GM18507 (cell line): Measurements from ENCODE around the gene SNPH.
"Not testable (repeated sequence)": the region's sequence is repeated elsewhere in the genome, so short reads cannot be mapped to it uniquely, and the experiment has no call there.

Experiments used
- DNase-seq: peaks from one replicate; pipeline ENCODE4 v3.0.0; 2011; ENCODE audit warnings: low read depth; ENCODE audit not compliant: insufficient read length; ENCODE audit errors: extremely low spot score
- FAIRE-seq: peaks from 2 replicates; lab custom pipeline; 2011; peaks lifted over from hg19 to GRCh38; lab: Jason Lieb, UNC

The SNPH gene

GRCh38 chr20:1266167-1266973, at the start of gene SNPH:
Gene SNPH (plus strand): TSS chr20:1266294. CDS start chr20:1296240, 29,946 bp downstream.
- FAIRE-seq (peak; percentile 38), DNase-seq (peak; percentile 29)

GRCh38 chr20:1216527-1217427, 49.3 kb upstream of the SNPH start:
- DNase-seq, FAIRE-seq: not testable (repeated sequence)

DNA sequence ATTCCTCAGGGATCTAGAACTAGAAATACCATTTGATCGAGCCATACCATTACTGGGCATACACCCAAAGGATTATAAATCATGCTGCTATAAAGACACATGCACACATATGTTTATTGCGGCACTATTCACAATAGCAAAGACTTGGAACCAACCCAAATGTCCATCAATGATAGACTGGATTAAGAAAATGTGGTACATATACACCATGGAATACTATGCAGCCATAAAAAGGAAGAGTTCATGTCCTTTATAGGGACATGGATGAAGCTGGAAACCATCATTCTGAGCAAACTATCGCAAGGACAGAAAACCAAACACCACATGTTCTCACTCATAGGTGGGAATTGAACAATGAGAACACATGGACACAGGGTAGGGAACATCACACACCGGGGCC, 43.3 kb upstream of the SNPH start:
- DNase-seq, FAIRE-seq: not testable (repeated sequence)

DNA sequence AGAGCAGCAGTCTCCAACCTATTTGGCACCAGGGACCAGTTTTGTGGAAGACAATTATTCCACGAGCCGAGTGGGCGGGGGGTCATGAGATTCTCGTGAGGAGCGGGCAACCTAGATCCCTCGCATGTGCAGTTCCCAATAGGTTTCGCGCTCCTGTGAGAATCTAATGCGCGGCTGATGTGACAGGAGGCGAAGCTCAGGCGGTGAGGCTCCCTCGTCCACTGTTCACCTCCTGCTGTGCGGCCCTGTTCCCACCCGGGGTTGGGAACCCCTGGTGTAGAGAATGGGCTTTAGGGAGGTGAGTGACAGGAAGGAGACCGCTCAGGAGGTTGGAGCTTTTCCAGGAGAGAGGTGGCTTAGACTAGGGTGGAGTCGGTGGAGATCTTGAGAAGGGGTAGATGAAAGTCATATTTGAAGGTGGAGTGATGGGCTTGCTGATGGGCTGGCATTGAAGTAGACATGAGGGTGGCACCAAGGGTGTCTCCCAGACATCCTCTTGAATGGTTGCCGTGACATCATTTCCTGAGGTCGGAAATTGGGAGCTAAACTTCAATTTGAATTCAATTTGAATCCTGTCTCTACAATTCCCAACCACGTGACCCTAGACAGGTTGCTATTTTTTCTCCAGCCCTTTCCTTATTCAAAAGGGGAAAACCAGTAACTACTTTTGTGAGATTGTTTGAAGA, 41.7 kb upstream of the SNPH start:
- DNase-seq (no peak), FAIRE-seq (no peak)

DNA sequence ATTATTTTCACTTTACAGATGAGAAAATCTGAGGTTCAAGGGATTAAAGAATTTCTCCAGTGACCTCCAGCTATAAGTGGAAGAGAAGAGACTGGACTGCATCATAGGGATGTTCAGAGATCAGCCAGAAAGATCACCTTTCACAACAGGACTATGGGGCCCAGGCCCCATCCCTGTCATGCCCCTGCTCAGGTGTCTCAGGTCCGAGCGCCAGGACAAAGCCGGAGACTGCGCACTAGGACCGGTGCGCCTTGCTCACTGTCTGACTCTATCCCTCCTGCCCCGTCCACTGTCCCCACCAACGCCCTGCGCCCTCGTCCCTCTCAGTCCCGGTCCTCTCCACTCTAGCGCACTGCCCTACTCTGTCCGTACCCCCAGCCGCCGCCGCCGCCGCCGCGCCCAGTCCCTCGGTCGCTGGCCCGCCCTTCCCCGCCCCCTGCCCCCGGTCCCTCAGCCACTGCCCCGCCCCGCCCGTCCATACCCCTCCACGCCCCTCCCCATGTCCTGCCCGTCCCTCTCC, 40.8 kb upstream of the SNPH start:
- no peak for FAIRE-seq

GRCh38 chr20:1225783-1226654, 40.1 kb upstream of the SNPH start, which contains the start of gene RAD21L1:
Gene RAD21L1 (plus strand): TSS chr20:1226044. CDS start chr20:1228454, 2,410 bp downstream.
- no peak for FAIRE-seq
- DNase-seq: peak; percentile 75

More for the DNA sequence above, 40.8 kb upstream of the SNPH start:
- no peak for DNase-seq

DNA sequence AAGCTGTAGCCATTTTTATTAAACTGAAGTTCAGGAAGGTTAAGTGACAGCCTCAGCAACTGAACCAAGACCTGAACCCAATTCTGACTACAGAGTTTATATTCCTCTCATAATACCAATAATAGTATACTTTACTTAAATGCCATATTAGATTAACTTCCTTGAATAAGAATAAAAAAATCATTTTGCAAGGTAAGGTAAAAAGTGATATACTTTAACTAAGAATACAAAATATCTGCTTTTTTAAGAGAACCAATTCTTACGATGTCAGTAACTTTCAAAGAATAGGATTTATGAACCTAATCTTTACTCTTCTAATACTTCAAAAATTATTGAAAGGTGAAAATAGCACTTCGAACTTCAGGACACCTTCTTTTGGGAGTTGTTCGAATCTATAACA, 36.6 kb upstream of the SNPH start:
- FAIRE-seq: no peak

DNA sequence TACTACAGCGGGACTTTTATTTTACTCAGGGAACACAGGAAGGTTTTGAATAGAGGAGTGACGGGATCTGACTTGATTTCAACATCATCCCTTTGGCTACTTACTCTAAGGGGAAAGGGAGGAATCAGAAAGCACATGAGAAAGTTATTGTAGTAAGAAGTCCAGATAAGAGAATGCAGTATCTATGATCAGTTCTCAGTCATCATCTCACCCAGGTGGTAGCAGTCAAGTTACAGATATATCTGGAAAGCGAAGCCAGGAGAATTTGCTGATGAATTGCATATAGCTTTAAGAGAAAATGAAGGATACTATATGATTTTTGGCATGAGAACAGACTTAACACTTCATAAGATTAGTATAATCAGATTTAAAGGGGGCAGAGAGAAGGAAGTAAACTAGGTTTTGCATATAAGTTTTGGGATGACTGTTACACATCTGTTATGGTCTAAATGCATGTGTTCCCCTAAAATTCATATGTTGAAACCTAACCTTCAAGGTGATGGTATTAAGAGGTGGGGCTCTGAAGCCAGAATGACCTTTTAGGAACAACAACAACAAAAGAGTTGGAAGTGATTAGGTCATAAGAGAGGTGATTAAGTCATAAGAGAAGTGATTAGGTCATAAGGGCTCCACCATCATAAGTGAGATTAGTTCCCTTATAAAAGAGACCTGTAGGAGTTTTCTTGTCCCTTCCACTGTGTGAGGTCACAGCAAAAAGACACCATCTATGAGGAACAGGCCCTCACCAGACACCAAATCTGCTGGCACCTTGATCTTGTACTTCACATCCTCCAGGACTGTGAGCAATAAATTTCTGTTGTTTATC, 33.6 kb upstream of the SNPH start:
- FAIRE-seq: peak; percentile 36
- no peak for DNase-seq

More for the DNA sequence above, 36.6 kb upstream of the SNPH start:
- DNase-seq: no peak

DNA sequence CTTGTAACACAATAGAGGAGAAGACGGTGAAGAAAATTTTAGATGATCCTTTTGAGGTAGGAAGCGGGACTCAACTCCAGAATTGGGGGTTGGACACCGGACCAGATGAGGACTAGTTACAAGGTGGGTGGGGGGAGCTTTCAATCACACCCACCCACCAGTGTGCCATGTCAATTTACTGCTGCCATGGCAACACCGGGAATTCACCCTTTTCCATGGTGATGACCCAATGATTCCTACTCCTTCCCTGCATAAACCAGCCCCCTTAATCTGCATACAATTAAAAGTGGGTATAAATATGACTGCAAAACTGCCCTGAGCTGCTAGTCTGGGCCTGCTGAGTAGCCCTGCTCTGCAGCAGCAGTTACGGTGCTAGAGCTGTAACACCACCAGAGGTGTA, 25.5 kb upstream of the SNPH start:
- no peak for FAIRE-seq

DNA sequence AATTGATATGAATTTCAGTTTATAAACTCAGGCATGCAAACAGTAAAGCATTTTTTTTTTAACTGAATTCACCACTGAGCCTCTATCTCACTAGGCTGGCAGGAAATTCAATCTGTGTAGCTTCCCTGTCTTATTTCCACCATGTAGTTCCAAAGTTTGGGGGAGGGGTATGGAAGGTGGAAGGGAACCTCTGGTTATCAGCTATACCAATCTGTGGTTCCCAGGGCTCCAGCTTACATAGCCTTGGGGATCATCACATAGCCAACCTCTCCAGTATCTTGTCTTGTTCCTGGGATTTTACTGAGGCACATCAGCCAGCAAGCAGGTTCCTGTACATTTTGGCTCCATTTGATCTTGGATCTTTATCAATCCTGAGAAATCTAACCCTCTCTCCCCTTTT, 24.6 kb upstream of the SNPH start:
- FAIRE-seq (no peak), DNase-seq (no peak)

More for the DNA sequence above, 25.5 kb upstream of the SNPH start:
- no peak for DNase-seq

GRCh38 chr20:1242099-1242498, 24.0 kb upstream of the SNPH start:
- no peak for FAIRE-seq

DNA sequence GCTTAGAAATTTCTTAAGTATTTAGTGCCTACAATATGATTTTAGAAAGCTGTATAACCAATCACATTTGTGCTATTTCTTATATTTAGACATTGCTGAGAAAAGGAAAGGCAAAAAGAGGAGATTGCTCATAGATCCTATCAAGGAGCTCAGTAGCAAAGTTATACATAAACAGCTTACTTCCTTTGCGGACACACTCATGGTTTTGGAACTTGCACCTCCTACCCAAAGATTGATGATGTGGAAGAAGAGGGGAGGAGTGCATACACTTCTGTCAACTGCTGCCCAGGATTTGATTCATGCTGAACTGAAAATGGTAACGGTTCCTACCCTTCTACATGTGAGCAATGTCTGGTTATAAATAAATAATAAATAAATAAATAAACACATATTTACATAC, 23.6 kb upstream of the SNPH start:
- no peak for DNase-seq
- FAIRE-seq: peak; percentile 89

More at GRCh38 chr20:1242099-1242498, 24.0 kb upstream of the SNPH start:
- DNase-seq: no peak

DNA sequence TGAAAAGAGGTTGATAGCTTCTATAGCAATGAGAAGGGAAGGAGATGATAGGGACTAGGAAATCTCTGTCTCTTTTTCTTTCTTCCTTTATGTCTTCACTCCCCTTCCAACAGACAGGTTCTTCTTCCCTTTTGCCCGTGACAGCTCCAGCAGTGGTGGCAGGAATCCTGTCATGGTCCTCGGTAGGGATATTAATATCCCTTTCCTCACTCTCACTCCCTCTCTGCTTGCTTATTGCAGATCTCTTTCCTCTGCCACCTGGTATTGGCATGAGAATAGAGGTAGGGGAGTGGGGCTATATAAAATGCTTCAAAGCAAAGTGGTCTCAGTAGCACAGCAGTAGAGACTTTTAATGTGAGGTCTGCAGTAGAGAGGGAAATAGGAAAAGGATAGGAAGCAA, 20.5 kb upstream of the SNPH start:
- FAIRE-seq (no peak), DNase-seq (no peak)

DNA sequence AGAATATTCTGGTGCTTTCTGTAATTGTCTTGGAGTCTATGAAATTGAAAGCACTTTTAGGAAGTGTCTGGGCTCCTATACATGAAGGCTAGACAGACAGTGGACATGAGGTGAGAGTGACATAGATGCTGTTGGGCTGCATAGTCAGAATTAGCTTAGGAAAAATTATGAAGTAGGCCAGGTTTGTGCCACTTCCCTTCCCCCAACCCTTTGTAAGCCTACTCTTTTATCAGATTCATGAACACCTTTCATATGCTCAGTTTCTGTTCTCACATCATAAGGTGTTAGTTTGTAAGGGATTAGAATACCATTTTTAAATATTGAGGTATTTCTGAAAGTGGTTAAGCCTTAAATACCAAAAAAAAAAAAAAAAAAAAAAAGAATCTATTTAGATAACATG, 18.4 kb upstream of the SNPH start:
- no peak for FAIRE-seq

DNA sequence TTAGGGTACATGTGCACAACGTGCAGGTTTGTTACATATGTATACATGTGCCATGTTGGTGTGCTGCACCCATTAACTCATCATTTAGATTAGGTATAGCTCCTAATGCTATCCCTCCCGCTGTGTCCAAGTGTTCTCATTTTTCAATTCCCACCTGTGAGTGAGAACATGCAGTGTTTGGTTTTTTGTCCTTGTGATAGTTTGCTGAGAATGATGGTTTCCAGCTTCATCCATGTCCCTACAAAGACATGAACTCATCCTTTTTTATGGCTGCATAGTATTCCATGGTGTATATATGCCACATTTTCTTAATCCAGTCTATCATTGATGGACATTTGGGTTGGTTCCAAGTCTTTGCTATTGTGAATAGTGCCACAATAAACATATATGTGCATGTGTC, 15.8 kb upstream of the SNPH start:
- not testable (repeated sequence) for FAIRE-seq, DNase-seq

More for the DNA sequence above, 18.4 kb upstream of the SNPH start:
- no peak for DNase-seq

DNA sequence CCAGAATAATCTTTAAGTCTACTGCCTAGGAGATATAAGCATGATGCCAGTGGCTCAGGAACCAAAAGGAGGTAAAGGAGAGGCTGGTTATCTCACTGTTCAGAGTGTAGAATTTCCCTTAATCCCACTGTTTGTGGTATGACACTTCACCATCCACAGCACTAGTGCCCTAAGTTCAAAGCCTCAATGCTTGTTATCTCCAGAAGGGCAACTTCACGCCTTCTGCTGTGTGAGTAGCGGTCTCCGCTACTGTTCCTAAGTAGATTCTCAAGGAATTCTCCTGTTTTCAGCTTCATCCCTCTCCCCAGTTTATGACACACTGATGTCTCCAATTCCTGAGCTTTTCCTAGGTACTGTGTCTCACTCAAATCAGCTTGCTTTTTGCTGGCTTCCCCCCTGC, 13.7 kb upstream of the SNPH start:
- DNase-seq: no peak
- no peak for FAIRE-seq

DNA sequence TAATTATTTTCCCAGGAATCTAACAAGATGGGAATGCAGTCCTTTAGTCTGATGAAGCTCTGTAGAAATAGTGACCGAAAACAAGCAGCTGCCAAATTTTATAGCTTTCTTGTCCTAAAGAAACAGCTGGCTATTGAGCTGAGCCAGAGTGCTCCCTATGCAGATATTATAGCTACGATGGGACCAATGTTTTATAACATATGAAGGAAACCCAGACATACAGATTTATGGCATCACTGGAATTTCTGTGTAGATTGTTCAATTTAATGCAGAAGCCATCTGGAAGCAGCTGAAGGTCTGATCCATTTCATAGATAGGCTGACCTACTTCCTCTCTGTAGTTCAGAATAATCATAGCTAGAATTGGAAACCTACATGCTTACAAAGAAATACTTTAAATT, 11.8 kb upstream of the SNPH start:
- DNase-seq: no peak
- FAIRE-seq: no peak

DNA sequence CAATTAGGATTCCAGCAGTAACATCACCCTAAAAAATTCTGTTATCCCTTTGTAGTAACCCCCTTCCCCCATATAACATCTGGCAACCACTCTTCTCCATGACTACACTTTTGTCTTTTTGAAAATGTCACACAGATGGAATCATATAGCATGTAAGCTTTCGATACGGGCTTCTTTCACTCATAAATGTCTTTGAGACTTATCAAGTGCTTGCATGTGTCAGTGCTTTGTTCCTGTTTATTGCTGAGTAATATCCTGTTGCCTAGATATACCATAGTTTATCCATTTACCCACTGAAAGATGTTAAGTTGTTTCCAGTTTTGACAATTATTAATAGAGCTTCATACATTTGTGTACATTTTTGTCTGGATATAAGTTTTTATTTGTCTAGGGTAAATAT, 10.4 kb upstream of the SNPH start:
- FAIRE-seq: no peak
- no peak for DNase-seq
